Subcutaneous preadipocyte (primary cell): ENCODE results near the gene RPL39. TPM values are rescaled to one million over a fixed set of nuclear protein-coding genes. Genes with fewer than 3 reads are reported as not detected.

Experiments
- small RNA-seq: library from RNA; depleted of rRNA; stranded (forward); fragments of <200 nt; gene quantifications from one replicate; pipeline ENCODE3, GENCODE V24; 2012
- total RNA-seq: library from RNA; depleted of rRNA; stranded (reverse); fragments of >200 nt; gene quantifications from 2 replicates; pipeline ENCODE4 v1.2.3, GENCODE V29; 2012

The RPL39 gene
- 811 and 2,244 TPM in 2 replicates for total RNA-seq

DNA sequence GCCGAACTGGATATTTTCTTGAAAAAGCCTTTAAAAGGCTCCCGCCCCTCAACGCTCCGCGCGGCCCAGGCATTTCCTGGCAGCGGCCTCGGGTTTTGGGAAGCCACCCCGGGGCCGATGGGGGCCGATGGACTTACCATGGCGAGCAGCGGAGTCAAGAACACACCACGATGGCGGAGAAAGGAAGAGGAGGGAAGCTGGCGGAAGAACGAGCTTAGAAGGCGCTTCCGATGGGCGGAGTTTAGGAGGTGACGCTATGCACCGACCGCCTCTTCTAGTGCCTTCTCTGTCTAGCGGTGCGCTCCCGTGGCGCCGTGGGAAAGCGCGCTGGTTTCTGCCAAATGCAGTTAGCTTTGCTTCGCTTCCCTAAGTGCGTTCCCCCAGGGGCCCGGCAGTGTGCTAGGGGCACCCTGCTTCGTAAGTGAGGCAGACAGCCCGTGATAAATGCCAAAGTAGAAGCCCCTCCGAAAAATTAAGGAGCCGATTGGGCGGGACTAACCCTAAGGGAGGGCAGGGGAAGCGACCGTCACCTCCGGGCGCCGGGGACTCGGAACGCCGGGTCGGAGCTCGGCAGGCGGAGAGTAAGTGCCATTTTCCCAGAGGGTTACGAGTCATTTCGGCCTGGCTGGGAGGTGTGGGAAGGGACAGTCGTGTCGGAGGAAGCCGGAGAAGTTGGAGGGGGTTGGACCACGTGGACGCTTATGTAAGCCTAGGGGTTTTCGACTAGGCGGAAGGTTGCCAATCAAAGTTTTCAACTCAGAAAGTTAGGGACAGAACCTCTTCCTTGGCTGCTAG, at the start of gene RPL39:
RPL39 (minus strand) TSS at position 194 of the 795 bp plus-strand sequence; CDS start at position 140, 54 bp downstream.

DNA sequence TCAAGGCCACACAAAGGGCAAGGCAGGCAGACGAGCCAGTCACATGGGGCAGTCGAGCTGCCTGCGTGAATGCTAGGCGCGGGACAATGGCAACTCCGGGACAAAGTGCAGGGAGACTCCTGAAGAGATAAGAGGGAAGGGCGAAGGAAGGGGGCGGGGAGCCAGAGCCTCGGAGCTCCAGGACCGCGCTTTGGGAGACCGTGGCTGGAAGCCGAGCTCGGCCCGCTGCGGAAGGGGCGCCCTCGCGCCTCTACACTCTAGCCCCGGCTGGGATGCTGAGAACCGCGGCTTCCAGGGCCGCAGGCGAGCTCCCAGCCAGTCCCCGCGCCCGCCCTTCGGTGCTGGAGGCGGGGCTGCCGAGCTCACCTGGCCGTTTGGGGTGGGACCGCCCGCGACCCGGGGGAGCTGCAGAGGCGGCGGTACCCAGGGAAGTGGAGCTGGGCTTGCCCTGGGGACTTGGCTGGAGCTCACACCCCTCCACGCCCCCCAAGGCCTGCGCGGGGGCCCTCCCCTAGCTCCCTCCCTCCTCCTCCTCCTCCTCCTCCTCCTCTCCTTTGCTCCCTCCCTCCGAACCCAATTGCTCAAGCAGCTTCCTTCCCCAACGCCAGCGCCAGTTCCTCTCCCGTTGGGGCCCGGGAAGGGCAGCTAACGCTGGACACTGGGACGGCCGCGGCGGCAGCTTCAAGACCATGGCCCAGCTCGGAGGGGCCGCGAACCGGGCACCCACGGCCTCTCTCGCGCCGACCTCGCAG, 33.3 kb downstream of the RPL39 start, which contains the start of gene SOWAHD:
SOWAHD (plus strand) TSS at position 610 of the 752 bp plus-strand sequence; CDS start at position 690, 80 bp downstream.

Small RNA genes within 50 kb of the gene (small RNA-seq; reads per million reads assigned to genes)
- gene SNORA69: not detected

Other genes with a start within 250 kb of the RPL39 start
- 15.4 and 22.1 TPM in 2 replicates for gene STEEP1, start 226.2 kb downstream of the RPL39 start, total RNA-seq
- 21.3 and 30.9 TPM in 2 replicates for gene UBE2A, start 217.1 kb downstream of the RPL39 start, total RNA-seq
- gene NKRF, start 185.2 kb downstream of the RPL39 start, total RNA-seq: 5.5 and 8.8 TPM in 2 replicates
- gene SEPTIN6, start 98.5 kb downstream of the RPL39 start, total RNA-seq: 2.9 and 7.0 TPM in 2 replicates
- gene SOWAHD, start 33.0 kb downstream of the RPL39 start, total RNA-seq: not detected in 2 replicates
- gene UPF3B, start 61.3 kb upstream of the RPL39 start, total RNA-seq: 1.1 and 2.0 TPM in 2 replicates
- gene RNF113A, start 80.1 kb upstream of the RPL39 start, total RNA-seq: 10.4 and 11.8 TPM in 2 replicates
- gene NDUFA1, start 80.2 kb upstream of the RPL39 start, total RNA-seq: 44.8 and 51.1 TPM in 2 replicates
- gene AKAP14, start 104.3 kb upstream of the RPL39 start, total RNA-seq: not detected in 2 replicates
- gene NKAP, start 152.1 kb upstream of the RPL39 start, total RNA-seq: 2.9 and 4.5 TPM in 2 replicates